Activated gamma-delta T cell (primary cell): ENCODE results near the gene MMP17.

Experiments used
- DNase-seq: peaks from one replicate; lab custom pipeline; 2025; lab: John Stamatoyannopoulos, UW

Gene MMP17

GRCh38 chr12:131849700-131850553 is 21.7 kb downstream of the MMP17 start:
- no peak for DNase-seq

- DNase-seq = no peak
Observed at GRCh38 chr12:131850856-131851559, 22.8 kb downstream of the MMP17 start.

GRCh38 chr12:131851741-131852550 is 23.8 kb downstream of the MMP17 start:
- DNase-seq = no peak

- DNase-seq = no peak
Observed at GRCh38 chr12:131852551-131853299, 24.5 kb downstream of the MMP17 start.

- DNase-seq = no peak
Observed at GRCh38 chr12:131853832-131854797, 25.9 kb downstream of the MMP17 start.

DNA sequence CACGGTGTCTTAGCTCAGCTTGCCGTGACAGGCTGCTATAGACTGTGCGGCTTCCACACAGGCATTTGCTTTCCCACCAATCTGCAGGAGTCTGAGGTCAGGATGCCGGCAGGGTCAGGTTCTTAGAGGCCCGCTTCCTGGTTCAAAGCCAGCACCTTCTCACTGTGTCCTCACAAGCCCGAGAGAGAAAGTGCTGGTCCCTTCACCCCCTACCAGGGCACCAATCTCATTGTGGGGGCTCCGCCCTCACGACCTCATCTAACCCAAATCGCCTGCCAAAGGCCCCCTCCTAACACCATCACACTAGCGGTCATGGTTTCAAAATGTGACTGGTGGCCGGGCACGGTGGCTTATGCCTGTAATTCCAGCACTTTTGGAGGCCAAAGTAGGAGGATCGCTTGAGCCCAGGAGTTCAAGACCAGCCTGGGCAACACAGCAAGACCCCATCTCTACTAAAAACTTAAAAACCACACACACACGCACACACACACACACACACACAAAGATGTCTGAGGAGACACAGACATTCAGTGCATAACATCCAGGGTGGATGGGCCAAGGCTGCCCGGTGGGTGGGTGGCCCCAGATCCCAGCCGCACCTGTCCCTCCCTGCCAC is 26.8 kb downstream of the MMP17 start:
- DNase-seq = no peak

GRCh38 chr12:131855521-131856142 is 27.4 kb downstream of the MMP17 start:
- DNase-seq = no peak

GRCh38 chr12:131856366-131857097 is 28.3 kb downstream of the MMP17 start:
- no peak for DNase-seq

- DNase-seq = no peak
Observed at GRCh38 chr12:131857908-131858850, 30.0 kb downstream of the MMP17 start.

- DNase-seq = no peak
Observed at GRCh38 chr12:131860472-131861260, 32.5 kb downstream of the MMP17 start.

GRCh38 chr12:131861261-131862083 is 33.3 kb downstream of the MMP17 start:
- no peak for DNase-seq

GRCh38 chr12:131862084-131862441 is 33.9 kb downstream of the MMP17 start:
- DNase-seq = no peak

DNA sequence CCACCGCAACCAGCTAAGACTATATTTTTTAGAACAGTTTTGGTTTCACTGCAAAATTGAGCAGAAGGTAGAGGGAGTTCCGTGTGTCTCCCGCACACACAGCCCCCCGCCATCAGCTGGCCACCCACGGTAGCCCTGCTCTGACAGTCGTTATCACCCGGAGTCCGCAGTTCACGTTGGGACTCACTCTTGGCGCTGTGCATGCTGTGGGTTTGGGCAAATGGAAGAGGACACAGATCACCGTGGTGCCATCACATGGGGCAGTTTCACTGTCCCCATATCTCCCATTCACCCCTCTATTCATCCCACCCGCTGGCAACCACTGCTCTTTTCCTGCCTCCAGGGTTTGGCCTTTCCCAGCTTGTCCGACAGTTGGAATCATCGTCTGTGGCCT is 34.4 kb downstream of the MMP17 start:
- DNase-seq = no peak

- no peak for DNase-seq
Observed at GRCh38 chr12:131862994-131863710, 35.0 kb downstream of the MMP17 start.

DNA sequence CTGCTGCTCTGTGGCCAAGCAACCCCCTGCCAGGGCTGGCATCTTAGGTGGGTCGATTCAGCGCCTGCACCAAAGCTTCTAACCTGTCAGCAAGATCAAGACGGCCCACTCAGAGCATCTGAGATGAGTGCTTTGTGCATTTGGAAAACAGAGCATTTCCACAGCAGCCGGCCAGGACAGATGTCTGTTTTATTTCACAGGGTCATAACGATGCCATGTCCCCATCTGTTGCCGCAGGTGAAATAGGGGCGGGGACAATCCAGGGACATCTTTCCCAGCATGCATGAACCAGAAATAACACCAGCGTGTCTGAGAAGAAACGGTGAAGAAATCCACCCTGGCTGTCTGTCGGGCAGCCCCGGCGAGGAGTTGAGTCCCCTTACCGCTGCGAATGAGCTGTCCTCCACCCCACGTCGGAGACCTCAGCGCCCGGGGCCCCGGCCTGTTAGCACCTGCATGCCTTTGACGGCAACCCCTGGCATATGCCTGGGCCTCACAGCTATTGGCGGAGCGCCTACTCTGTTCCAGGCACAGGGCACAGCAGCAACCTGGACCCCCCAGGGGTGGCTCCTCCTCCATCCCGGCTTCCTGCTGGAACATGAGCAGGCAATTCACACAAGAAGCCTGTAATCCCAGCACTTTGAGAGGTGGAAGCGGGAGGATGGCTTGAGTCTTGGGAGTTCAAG is 35.7 kb downstream of the MMP17 start:
- DNase-seq = no peak
